Sigmoid colon (tissue), 3 donors: ENCODE measurements around the gene ACOXL.

Experiments used
- CTCF ChIP-seq, 4 experiments: fragments of 450-650 bp in 3 of 4; fragments of 200-600 bp in 1 of 4; IDR thresholded peaks; one replicate each; pipeline ENCODE4 v1.5.1; 2016 to 2019; ENCODE audit warnings: antibody characterized with exemption in 4 of 4, mild to moderate bottlenecking in 3 of 4, moderate library complexity in 2 of 4
- POLR2A ChIP-seq, 2 donors: fragments of 450-650 bp; IDR thresholded peaks; one replicate each; pipeline ENCODE4 v1.6.1; 2016; ENCODE audit warnings: antibody characterized with exemption in 2 of 2, mild to moderate bottlenecking in 2 of 2, moderate library complexity in 2 of 2

DNA sequence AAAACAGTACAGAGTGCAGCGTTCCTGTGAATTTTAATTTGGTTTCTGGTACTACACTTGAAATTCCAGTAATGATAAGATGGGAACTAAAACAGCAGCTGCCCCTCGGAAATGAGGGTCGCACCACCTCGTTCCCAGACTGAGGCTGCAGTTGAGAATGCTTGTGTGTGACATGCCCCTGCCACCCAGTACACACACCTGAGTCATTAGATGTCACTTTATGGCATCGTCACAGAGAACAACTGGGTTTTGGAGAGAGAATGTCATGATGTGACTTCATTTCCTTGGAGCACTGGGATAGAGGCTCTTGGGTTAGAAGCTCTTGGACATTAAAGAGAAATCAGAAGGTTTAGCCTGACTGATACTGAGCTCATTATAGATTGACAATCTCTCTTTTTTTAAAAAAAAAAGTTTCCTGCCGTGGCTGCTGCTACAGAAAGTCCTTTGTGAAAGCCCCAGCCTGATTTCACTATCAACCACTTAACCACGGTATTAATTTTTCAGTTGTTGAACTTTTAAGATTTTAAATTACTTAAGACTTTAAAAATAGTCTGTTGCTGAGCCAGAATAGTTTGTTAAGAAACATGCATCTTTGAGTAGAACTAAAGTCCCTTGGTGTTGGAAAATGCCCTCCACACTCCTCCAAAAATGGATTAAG, 412.9 kb downstream of the ACOXL start:
- no peak for TF ChIP-seq POLR2A (IDR thresholded peaks at IDR 0.05)
- no peak for TF ChIP-seq CTCF (IDR thresholded peaks at IDR 0.05)
